HG03280 (cell line): ENCODE results near the gene RAB10.
A peak's percentile ranks its signal among the peaks of the same experiment; 100 is the strongest.

Experiments
- ATAC-seq: cut with Tn5 transposase; IDR thresholded peaks from one replicate; pipeline ENCODE4 v1.9.1; 2021; ENCODE audit warnings: mild to moderate bottlenecking, moderate library complexity; ENCODE audit not compliant: unreplicated experiment

The RAB10 gene

DNA sequence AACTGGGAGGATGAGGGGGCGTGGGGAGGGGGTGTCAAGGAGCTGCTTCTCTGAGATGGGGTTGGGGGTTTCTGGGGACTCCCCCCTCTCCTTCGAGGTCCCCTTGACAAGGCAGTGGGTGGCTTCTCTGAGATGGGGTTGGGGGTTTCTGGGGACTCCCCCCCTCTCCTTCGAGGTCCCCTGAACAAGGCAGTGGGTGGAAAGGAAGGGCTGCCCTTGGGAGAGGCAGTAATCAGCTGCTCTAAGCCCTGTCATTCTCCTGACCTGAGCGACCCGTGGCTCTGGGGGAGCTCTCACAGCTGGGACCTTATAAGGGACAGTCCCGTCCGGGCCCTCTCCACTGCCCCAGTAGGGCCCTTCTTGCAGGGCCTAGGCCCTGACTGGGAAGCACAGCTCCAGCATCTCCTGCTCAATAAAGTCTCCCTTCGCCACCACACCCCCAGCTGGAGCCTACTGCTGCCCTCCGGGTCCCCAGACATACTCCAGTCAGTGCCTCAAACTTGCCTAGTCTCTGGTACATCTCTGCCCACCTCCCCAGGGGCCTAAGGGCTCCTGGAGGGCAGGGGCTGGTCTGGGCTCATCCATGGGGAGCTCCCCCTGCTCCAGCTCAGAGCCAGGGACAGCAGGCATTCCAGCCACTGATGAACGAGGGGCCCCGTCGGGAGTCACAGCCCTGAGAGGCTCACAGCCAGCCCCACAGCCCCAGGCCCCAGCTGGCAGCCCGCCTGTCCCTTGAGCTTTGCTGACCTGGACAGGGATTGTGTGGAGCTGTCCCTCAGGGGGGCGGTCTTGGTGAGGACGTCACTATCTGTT, 141.8 kb downstream of the RAB10 start:
- no peak for ATAC-seq

DNA sequence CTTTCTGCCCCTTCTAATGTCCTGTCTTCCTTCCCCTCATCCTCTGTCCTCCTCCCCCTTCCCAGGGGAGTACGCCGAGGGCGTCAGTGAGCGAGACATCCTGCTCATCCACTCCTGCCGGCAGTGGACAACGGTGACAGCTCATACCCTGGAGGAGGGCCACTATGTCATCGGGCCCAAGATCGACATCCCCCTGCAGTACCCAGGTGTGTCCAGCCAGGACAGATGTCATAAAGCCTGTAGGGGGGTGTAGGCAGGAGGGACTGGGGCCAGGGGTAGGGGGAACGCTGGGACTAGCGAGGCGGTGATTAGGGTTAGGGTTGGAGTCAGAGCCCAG, 142.4 kb downstream of the RAB10 start:
- ATAC-seq: no peak

DNA sequence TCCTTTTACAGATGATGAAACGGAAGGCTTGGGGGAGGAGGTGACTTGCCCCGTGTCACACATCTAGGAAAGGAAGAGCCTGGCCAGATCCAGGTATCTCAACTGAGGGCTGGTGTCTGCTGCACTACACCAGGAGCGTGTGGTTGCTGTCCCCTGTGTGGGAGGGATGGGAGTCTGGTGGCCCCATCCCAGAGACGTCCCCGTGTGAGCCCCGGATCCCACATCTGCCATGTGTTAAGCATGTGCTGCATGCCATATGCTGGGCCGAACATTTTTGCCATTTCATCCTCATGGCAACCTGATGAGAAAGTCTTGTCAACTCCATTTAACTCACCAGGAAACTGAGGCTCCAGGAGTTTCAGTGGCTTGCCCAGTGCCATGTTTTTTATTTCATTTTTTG, 143.2 kb downstream of the RAB10 start:
- no peak for ATAC-seq

DNA sequence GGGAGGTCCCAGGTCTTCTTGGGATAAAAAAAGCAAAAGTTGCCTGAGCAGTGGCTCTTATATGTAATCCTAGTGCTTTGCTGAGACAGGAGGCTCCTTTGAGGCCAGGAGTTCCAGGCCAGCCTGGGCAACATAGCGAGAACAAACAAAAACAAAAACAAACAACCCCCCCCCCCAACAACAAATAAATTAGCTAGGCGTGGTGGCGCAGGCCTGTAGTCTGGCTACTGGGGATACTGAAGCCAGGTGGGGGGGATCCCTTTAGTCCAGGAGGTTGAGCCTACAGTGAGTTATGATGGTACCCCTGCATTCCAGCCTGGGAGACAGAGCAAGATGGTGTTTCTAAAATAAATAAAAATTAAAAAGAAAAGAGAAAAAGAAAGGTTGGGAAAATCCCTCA, 144.4 kb downstream of the RAB10 start:
- no peak for ATAC-seq

DNA sequence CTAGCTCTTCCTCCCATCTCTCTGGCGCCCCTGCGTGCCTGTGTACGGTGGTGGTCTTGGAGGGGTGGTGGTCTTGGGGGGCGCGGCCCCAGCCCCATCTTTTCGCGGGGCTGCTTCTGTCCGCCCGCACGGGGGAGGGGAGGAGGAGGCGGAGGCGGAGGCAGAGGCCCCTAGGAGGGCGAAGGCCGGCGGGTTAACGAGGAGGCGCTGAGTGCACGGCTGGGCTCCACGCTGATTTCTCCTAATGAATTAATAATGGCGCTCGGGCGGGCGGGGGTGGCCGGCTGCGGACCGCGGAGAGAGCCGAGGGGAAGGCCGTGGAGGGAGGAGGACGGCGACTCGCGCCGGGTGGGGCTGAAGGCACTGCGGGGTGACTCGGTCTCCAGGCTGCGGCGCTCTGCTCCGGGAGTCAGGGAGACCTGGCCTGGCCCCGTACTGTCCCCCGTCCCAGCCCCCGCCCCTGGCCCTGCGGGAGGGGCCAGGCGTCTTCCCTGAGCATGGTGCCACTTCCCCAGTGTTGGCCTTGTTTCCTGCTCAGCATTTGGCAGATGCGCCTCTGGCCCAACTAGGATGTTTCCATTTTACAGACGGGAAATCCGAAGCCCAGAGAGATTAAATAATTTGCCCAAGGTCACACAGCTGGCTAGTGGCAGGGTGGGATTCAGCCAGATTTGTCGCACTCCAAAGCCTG, 145.0 kb downstream of the RAB10 start:
- ATAC-seq: no peak

DNA sequence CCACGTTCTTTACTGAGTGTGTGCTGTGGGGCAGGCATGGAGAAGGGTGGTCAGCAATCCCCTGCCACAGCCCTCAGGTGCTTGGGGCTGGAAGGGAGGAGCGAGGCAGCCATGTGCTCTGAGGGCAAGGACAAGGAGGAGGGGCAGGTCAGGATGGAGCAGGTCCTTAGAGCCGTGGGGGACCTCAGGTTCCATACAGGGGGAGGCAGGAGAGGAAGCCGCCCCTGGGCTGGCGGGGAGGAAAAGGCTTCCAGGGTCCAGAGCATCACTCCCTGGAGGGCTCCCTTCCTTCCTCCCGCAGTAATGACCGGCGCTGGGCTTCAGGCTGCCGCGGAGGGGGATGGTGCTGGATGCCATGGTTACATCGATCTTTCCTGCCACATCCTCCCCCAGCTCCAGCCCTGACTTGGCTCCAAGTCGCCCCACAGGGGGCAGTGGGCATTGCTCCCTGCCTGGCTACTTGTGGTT, 145.6 kb downstream of the RAB10 start:
- no peak for ATAC-seq

DNA sequence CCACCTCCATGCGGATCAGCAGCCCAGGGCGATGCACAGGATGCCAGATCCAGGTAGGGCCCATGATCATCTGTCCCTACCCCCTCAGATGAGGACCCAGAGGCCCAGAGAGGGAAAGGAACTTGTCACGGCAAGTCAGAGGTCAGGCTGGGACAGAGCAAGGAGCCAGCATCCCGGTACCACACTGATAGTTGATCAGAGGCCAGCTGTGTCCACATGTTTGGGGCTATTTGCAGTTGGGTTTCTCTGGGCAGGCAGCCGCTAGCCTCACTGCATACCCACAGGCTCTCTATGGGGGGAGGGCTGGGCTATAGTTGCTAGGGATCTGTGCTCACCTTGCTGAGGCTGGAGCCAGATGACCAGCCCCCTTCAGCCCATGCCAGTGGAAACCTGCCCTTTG, 148.6 kb downstream of the RAB10 start:
- no peak for ATAC-seq

DNA sequence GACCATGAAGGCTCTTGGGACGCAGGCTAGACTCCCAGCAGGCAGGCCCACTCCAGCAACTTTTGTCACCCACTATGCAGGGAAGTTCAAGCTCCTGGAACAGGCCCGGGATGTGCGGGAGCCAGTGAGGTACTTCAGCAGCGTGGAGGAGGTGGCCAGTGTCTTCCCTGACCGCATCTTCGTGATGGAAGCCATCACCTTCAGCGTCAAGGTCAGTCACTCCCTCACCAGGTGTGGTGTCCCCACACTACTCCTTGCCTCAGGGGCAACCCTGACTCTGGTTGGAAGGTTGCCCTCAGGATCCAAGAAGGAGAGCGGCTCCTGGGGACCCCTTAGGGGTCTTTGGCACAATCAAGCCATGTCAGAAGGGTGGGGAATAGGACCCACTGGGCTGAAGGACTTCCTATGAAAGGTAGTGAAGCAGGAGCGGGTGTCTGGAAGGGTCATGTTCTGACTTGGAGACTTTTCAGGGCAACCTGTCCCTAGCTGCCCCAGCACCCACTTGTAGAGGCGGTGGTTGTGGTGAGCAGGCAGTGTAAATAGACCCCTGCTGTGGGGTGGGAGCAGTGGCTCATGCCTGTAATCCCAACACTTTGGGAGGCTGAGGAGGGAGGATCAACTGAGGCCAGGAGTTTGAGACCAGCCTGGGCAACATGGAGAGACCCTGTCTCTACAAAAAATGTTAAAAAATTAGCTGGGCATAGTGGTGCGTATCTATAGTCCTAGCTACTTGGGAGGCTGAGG, 149.2 kb downstream of the RAB10 start:
- no peak for ATAC-seq

DNA sequence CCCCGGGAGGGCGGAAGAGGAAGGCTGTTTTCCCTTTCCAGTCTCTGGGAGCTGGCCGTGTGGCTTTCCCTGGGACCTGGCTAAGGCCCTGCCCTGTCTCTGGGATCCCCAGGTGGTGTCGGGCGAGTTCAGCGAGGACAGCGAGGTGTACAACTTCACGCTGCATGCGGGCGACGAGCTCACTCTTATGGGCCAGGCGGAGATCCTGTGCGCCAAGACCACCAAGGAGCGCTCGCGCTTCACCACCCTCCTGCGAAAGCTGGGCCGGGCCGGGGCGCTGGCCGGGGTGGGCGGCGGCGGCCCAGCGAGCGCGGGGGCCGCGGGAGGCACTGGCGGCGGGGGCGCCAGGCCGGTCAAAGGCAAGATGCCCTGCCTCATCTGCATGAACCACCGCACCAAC, 150.2 kb downstream of the RAB10 start:
- no peak for ATAC-seq

DNA sequence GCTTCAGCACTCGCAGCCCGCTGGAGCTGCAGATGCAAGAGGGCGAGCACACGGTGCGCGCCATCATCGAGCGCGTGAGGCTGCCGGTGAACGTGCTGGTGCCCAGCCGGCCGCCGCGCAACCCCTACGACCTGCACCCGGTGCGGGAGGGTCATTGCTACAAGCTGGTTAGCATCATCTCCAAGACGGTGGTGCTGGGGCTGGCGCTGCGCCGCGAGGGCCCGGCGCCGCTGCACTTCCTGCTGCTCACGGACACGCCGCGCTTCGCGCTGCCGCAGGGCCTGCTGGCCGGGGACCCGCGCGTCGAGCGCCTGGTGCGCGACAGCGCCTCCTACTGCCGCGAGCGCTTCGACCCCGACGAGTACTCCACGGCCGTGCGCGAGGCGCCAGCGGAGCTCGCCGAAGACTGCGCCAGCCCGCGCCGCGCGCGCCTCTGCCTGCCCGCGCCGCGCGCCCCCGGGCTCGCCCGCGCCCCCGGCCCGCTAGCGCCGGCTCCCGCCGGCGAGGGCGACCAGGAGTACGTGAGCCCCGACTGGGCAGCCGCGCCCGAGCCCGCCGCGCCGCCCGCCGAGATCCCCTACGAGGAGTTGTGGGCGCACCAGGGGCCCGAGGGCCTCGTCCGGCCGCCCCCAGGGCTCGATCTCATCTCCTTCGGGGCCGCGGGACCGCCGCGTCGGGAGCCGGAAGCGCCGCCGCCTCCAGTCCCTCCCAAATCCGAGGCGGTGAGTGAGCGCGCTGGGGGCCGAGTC, 150.8 kb downstream of the RAB10 start:
- peak; percentile 59 for ATAC-seq

DNA sequence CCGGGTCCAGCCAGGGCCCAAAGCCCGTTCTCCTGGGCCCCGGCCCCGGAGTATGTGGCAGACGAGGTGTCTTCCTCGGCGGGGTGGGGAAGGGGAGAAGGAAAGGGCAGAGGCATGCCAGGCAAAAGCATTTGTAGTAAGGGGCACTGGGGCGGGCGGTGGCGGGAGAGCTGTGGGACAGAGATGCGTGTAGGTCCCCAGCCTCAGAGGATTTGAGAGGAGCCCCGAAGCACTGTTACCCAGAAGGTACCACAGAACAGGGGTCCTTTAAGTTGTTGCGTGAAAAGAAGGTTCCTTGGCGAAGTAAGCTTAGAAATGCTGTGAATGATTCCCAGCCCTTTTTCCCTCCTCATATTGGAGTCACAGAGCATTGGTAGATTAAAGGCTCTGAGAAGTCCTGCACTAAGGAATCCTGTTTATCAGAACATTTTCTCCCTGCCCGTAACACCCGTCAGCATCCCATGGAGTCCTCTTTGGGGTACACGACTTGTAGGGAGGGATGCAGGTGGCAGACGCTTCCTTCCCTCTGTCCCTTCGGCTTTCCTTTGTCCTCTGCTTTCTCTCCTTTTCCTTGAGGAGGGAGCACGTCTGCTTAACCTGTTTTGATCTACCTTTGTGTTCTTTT, 151.5 kb downstream of the RAB10 start:
- ATAC-seq: no peak

DNA sequence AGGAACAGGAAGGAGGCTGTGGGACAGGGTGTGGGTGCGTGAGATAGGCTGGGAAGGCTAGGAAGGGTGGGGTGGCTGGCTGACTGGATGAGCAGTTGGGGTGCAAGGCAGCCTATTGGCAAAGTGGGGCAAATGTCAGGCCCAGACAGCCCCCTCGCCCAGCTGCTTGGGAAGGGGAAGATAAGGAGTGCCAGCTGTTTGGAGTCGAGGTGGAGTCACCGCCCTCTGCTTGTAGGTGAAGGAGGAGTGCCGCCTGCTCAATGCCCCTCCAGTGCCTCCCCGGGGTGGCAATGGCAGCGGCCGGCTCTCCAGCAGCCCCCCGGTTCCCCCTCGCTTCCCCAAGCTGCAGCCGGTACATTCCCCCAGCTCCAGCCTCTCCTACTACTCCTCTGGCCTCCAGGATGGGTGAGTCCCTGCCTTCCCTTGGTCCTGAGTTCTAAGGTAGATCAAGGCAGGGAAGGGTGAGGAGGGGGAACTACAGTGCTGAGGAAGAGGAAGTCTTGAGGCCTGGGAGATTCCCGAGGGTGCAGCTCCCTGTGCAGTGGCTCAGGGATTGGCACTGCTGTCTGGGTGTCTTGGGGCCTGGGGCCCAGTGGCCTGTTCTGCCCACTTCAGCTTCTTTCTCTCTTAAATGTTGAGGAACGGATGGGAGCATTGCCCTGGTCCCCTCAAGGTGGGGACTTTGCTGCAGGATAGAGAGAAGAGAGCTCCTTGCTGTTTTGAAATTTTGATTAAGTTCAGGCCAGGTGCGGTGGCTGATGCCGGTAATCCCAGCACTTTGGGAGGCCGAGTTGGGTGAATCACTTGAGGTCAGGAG, 152.3 kb downstream of the RAB10 start:
- ATAC-seq: no peak
